K562 (cell line): ENCODE measurements around the gene SLC8A2. TPM values are rescaled to one million over a fixed set of nuclear protein-coding genes. Genes with fewer than 3 reads are reported as not detected.
A peak's percentile ranks its signal among the peaks of the same experiment; 100 is the strongest.

Source experiments
- ATAC-seq: fragments of 200-7000 bp; cut with Tn5 transposase; 3 replicates; pipeline ENCODE4 v1.9.1; 2020; ENCODE audit warnings: moderate library complexity
- BruUV-seq: library from RNA; stranded (reverse); fragments of 400-500 nt; replicated peaks from 2 replicates; lab custom pipeline; 2021; lab: Mats Ljungman, UMichigan
- CTCF ChIA-PET: fragments of 300-600 bp; formaldehyde crosslinking; extraction: SDS; loops from one replicate; lab custom pipeline; 2021; ENCODE audit warnings: low intra/inter-chr PET ratio; lab: Yijun Ruan, JAX
- POLR2A ChIA-PET: fragments of 300-600, 350-650 bp; sonication (Branson Sonifier 250); formaldehyde crosslinking; extraction: SDS; loops from one replicate; lab custom pipeline; 2021; ENCODE audit warnings: antibody characterized with exemption, inconsistent platforms; lab: Yijun Ruan, JAX
- DNase-seq, 4 experiments: peaks; one replicate each; pipeline versions ENCODE4 v3.0.0 to v3.0.0-alpha.2; 2011 to 2018; ENCODE audit warnings: low spot score in 3 of 4, mixed read lengths in 3 of 4; ENCODE audit errors: extremely low read depth in 1 of 4
- FAIRE-seq: peaks from 2 replicates; lab custom pipeline; 2011; peaks lifted over from hg19 to GRCh38; lab: Jason Lieb, UNC
- H2AFZ ChIP-seq: 2 replicates; pipeline ENCODE4 v1.6.0; 2011; ENCODE audit warnings: low read depth, low read length, control low read depth, inconsistent platforms
- H3K27ac ChIP-seq: fragments of 200-600 bp; 3 replicates; pipeline ENCODE4 v1.8.0; 2011; ENCODE audit warnings: low read depth, mild to moderate bottlenecking, control low read depth, inconsistent platforms, low read length, moderate library complexity, mixed read lengths; ENCODE audit errors: extremely low read depth
- H3K27me3 ChIP-seq, 2 experiments: fragments of 300-600 bp in 1 of 2; 2 replicates in 1 of 2; 3 replicates in 1 of 2; pipeline versions ENCODE4 v1.6.0 to v1.8.0; 2011; ENCODE audit warnings: inconsistent platforms in 2 of 2, low read length in 2 of 2, mild to moderate bottlenecking in 1 of 2, mixed read lengths in 1 of 2, moderate library complexity in 1 of 2; ENCODE audit not compliant: control insufficient read depth in 2 of 2, insufficient read depth in 2 of 2
- H3K36me3 ChIP-seq: fragments of 300-600 bp; 3 replicates; pipeline ENCODE4 v1.8.0; 2011; ENCODE audit warnings: mild to moderate bottlenecking, low read length, inconsistent platforms; ENCODE audit not compliant: control insufficient read depth, insufficient read depth
- H3K4me1 ChIP-seq, 2 experiments: fragments of 200-600 bp in 1 of 2; replicated peaks in 1 of 2; 2 replicates in 1 of 2; 3 replicates in 1 of 2; pipeline versions ENCODE4 v1.5.1 to v1.8.0; 2011; ENCODE audit warnings: inconsistent platforms in 2 of 2, low read length in 2 of 2, mild to moderate bottlenecking in 1 of 2, mixed read lengths in 1 of 2, moderate library complexity in 1 of 2; ENCODE audit not compliant: control insufficient read depth in 2 of 2, insufficient read depth in 2 of 2
- H3K4me2 ChIP-seq: 2 replicates; pipeline ENCODE4 v1.6.1; 2011; ENCODE audit warnings: low read length, control low read depth, inconsistent platforms, mixed read lengths; ENCODE audit not compliant: insufficient read depth
- H3K4me3 ChIP-seq: fragments of 200-600 bp; sonication (generic), shearing (Covaris generic); 2 replicates; pipeline ENCODE4 v1.5.1; 2016; ENCODE audit warnings: control low read depth, inconsistent platforms
- H3K79me2 ChIP-seq: fragments of 200-600 bp; 3 replicates; pipeline ENCODE4 v1.8.0; 2011; ENCODE audit warnings: low read length, inconsistent platforms; ENCODE audit not compliant: control insufficient read depth, insufficient read depth
- H3K9ac ChIP-seq, 2 experiments: 2 replicates each; pipeline versions ENCODE4 v1.6.0 to v1.6.1; 2011; ENCODE audit warnings: low read depth in 2 of 2, low read length in 2 of 2, control low read depth in 1 of 2, inconsistent platforms in 1 of 2, mild to moderate bottlenecking in 1 of 2, mixed read lengths in 1 of 2; ENCODE audit not compliant: insufficient read depth in 1 of 2
- H3K9me1 ChIP-seq: one replicate; pipeline ENCODE4 v1.6.0; 2011; ENCODE audit warnings: inconsistent platforms, mild to moderate bottlenecking, low read length, moderate library complexity; ENCODE audit not compliant: control insufficient read depth, insufficient read depth
- H3K9me3 ChIP-seq: replicated peaks from 2 replicates; pipeline ENCODE4 v1.5.1; 2011; ENCODE audit warnings: low read depth, low read length, inconsistent platforms; ENCODE audit not compliant: control insufficient read depth, insufficient read depth
- H4K20me1 ChIP-seq: replicated peaks from 2 replicates; pipeline ENCODE4 v1.6.1; 2011; ENCODE audit warnings: low read length, inconsistent platforms, mixed read lengths; ENCODE audit not compliant: control insufficient read depth, insufficient read depth
- CBFB ChIP-seq: sonication (generic); formaldehyde crosslinking; IDR thresholded peaks from 2 replicates; pipeline ENCODE4 v1.4.0; 2020; ENCODE audit warnings: mild to moderate bottlenecking, missing genetic modification reagents
- EGR1 ChIP-seq: fragments of 450-650 bp; conservative IDR thresholded peaks from 2 replicates; pipeline ENCODE4 v1.6.1; 2017; ENCODE audit warnings: mild to moderate bottlenecking
- ETV6 ChIP-seq, 3 experiments: fragments of 150-350 bp in 1 of 3; sonication (generic) in 1 of 3; formaldehyde crosslinking in 1 of 3; IDR thresholded peaks; 2 replicates each; pipeline versions ENCODE4 v1.6.1 to v1.8.0; 2014 to 2022; ENCODE audit warnings: borderline replicate concordance in 2 of 3, low read depth in 2 of 3, antibody characterized with exemption in 1 of 3, low read length in 1 of 3, mild to moderate bottlenecking in 1 of 3, missing genetic modification reagents in 1 of 3
- FOXK2 ChIP-seq, 2 experiments: fragments of 450-650 bp; IDR thresholded peaks in 1 of 2; conservative IDR thresholded peaks in 1 of 2; 2 replicates each; pipeline ENCODE4 v1.6.1; 2016; ENCODE audit warnings: low read depth in 2 of 2, mild to moderate bottlenecking in 1 of 2
- MXI1 ChIP-seq: IDR thresholded peaks from 2 replicates; pipeline ENCODE4 v1.6.1; 2011; ENCODE audit warnings: low read depth, mild to moderate bottlenecking, improper control_type of control experiment, low read length
- ZC3H4 ChIP-seq: sonication (generic); formaldehyde crosslinking; IDR thresholded peaks from 2 replicates; pipeline ENCODE4 v1.9.0; 2021; ENCODE audit warnings: missing genetic modification reagents, borderline replicate concordance
- ZFP36 ChIP-seq: fragments of 150-350 bp; IDR thresholded peaks from 2 replicates; pipeline ENCODE4 v1.6.1; 2018; ENCODE audit warnings: low read length, low read depth; ENCODE audit not compliant: partially characterized antibody
- WGBS: fragments of 100-300 bp; shearing (Covaris generic); methylation state at CpG from one replicate; pipeline ENCODE4 v1.1.6; 2016; ENCODE audit warnings: low coverage, mixed read lengths; ENCODE audit not compliant: insufficient coverage; ENCODE audit errors: missing lambda C conversion rate; 5-methylcytosine and 5-hydroxymethylcytosine counted together
- in situ Hi-C: fragments of 300-500 bp; cut with MboI; formaldehyde crosslinking; loops from 4 replicates; pipeline ENCODE4 v1.15.0; 2018; ENCODE audit warnings: inconsistent platforms, mixed read lengths
- intact Hi-C: fragments of 100-400 bp; cut with micrococcal nuclease; formaldehyde crosslinking; loops from 2 replicates; pipeline ENCODE4 v1.14.2; 2022
- polyA plus RNA-seq, 8 experiments: library from polyadenylated mRNA; depleted of rRNA in 4 of 8; stranded (reverse) in 5 of 8; unstranded in 3 of 8; fragments of >200 nt; fragmentation: Nextera tagmentation in 2 of 8; fragmentation: Illumina TruSeq in 1 of 8; extraction: Ambion mirVana in 2 of 8; extraction: Trizol in 1 of 8; gene quantifications; 2 replicates each; pipeline versions ENCODE4 v1.2.1 to v1.2.3, GENCODE V29; 2011 to 2014; ENCODE audit warnings: inconsistent platforms in 1 of 8, missing spikeins in 1 of 8
- total RNA-seq, 7 experiments: library from RNA; depleted of rRNA in 6 of 7; stranded (reverse); fragments of >200 nt in 6 of 7; fragmentation: Illumina TruSeq in 2 of 7; extraction: Trizol in 2 of 7; gene quantifications; 2 replicates each; pipeline versions ENCODE4 v1.2.1 to v1.2.3, GENCODE V29; 2011 to 2021; ENCODE audit warnings: low replicate concordance in 1 of 7
- TF ChIP-seq, protein P1 (sequence below): fragments of 450-650 bp; formaldehyde crosslinking; IDR thresholded peaks from 2 replicates; pipeline ENCODE4 v1.4.0; 2020; ENCODE audit warnings: mild to moderate bottlenecking, moderate library complexity
- TF ChIP-seq, protein P2 (sequence below): sonication (generic); formaldehyde crosslinking; IDR thresholded peaks from 2 replicates; pipeline ENCODE4 v1.8.0; 2022; ENCODE audit warnings: missing genetic modification reagents, mild to moderate bottlenecking, borderline replicate concordance
- TF ChIP-seq, protein P3 (sequence below): fragments of 250-450 bp; sonication (Bioruptor Pico); IDR thresholded peaks from 2 replicates; pipeline ENCODE4 v1.5.0; 2020; ENCODE audit warnings: mild to moderate bottlenecking

SLC8A2 gene
- total and polyA plus RNA-seq, 9 of the 15 experiments (the other 6 are each of a cell fraction or from before 2014, with no cell fraction given): 0.07 to 0.66 (median 0.24) TPM; not detected in 3

DNA sequence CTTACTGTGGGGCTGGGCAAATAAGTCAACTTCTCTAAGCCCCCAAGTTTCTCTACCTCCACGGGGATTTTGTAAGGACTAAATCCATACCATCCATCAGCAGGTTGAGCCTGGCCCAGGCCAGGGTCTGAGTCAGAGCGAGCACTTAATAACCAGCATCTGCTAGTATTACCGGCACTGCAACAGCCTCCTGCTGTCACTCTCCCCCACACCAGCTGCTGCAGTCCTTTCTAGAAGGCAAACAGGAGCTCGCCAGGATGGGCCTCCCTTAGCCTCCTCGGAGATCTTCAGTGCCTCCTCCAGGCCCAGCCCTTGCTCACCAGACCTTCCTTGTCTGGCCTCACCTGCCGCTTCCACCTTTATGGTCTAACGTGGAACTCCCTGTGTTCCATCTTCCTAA lies 40.0 kb upstream of the SLC8A2 start:
- intact Hi-C loops: no loop called here
- FAIRE-seq: no peak
- peak overlapping the region in 1 of 2 experiments; percentile 75; a peak in 2 of 4 replicates for H3K9ac ChIP-seq
- H2AFZ ChIP-seq: no peak overlapping the region
- H3K9me1 ChIP-seq: no peaks in the 10 kb centered on the region
- ATAC-seq: no peak
- peaks cover 32% of the 10 kb centered on the region; the same call in 2 of the 3 replicates for H3K36me3 ChIP-seq
- no peak overlapping the region for H3K4me3 ChIP-seq
- peaks cover 80% of the 10 kb centered on the region for H3K79me2 ChIP-seq
- CTCF ChIA-PET: no interaction called here
- H3K4me2 ChIP-seq: no peak overlapping the region
- H3K27me3 ChIP-seq: no peaks in the 10 kb centered on the region
- no peaks in the 10 kb centered on the region for H3K9me3 ChIP-seq
- no TSS peak for BruUV-seq
- 74% methylated on average over 7 of the region's 7 CpGs for WGBS
- POLR2A ChIA-PET: interaction anchor here (0.6 to 2.3 kb wide), 3 partner anchors 13 to 103 kb away, joined by 3 to 8 read pairs (median 3); partner anchors contain the start of gene KPTN
- H3K4me1 ChIP-seq: peaks cover 20 to 61% of the 10 kb centered on the region in 2 experiments
- TF ChIP-seq MXI1 (no peak), ZC3H4 (CRISPR knock-in tag) (peak; percentile 29; the same call in 1 of the 2 replicates)
- in situ Hi-C loops: no loop called here
- no peak for DNase-seq
- peaks cover 11% of the 10 kb centered on the region for H4K20me1 ChIP-seq
- no peak overlapping the region for H3K27ac ChIP-seq

DNA sequence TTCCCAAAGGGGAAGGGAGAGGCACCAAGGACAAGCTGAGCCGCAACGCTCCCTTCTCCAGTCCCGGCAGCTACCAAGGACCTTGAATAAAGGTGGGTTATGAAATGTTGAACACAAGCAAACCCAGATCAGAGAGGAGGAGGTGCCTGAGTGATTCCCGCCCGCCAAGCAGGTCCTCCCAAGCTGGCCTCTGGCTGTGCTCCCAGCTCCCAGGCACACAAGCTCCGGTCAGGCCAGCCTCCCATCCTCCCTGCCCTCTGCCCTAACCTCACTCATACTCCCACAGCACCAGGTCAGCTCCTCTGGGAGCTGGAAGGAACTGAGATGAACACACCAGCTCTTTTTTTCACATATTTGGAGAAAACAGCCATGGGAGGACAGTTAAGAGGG lies 39.4 kb upstream of the SLC8A2 start:
- Histone ChIP-seq H3K36me3 (peaks cover 36% of the 10 kb centered on the region; the same call in 2 of the 3 replicates), H3K79me2 (peaks cover 82% of the 10 kb centered on the region), H3K4me3 (no peak overlapping the region), H3K9me3 (no peaks in the 10 kb centered on the region), H3K27ac (no peak overlapping the region; the same call in 2 of the 3 replicates), H2AFZ (no peak overlapping the region), H3K27me3 (no peaks in the 10 kb centered on the region), H3K9ac (peak overlapping the region in 1 of 2 experiments; percentile 79; a peak in 1 of 4 replicates), H3K9me1 (no peaks in the 10 kb centered on the region), H3K4me2 (no peak overlapping the region), H4K20me1 (peaks cover 11% of the 10 kb centered on the region), H3K4me1 (peaks cover 19 to 61% of the 10 kb centered on the region in 2 experiments)
- DNase-seq (no peak), ATAC-seq (no peak), FAIRE-seq (no peak)
- CTCF ChIA-PET: no interaction called here
- in situ Hi-C loops (no loop called here), intact Hi-C loops (no loop called here)
- WGBS: 94% methylated on average over 6 of the region's 6 CpGs
- POLR2A ChIA-PET: interaction anchor here (0.5 to 2.3 kb wide), 5 partner anchors 9 to 234 kb away, joined by 3 to 8 read pairs (median 3); partner anchors contain the start of genes KPTN and NOP53
- no TSS peak for BruUV-seq
- TF ChIP-seq, protein P1, sequence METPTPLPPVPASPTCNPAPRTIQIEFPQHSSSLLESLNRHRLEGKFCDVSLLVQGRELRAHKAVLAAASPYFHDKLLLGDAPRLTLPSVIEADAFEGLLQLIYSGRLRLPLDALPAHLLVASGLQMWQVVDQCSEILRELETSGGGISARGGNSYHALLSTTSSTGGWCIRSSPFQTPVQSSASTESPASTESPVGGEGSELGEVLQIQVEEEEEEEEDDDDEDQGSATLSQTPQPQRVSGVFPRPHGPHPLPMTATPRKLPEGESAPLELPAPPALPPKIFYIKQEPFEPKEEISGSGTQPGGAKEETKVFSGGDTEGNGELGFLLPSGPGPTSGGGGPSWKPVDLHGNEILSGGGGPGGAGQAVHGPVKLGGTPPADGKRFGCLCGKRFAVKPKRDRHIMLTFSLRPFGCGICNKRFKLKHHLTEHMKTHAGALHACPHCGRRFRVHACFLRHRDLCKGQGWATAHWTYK: no peak
- TF ChIP-seq CBFB (CRISPR knock-in tag) (no peak), EGR1 (no peak), ZFP36 (no peak), FOXK2 (conservative IDR thresholded peaks at IDR 0.05 in 1 of 2, IDR thresholded peaks at IDR 0.05 in 1 of 2; ENCODE audit: low read depth in 2 of 2) (no peak), ETV6 (IDR thresholded peaks at IDR 0.05; ENCODE audit: borderline replicate concordance in 1 of 2, low read depth in 2 of 2, low read length in 1 of 2) (no peak), ETV6 (CRISPR knock-in tag; IDR thresholded peaks at IDR 0.05; ENCODE audit: borderline replicate concordance) (no peak)
- TF ChIP-seq, protein P2, sequence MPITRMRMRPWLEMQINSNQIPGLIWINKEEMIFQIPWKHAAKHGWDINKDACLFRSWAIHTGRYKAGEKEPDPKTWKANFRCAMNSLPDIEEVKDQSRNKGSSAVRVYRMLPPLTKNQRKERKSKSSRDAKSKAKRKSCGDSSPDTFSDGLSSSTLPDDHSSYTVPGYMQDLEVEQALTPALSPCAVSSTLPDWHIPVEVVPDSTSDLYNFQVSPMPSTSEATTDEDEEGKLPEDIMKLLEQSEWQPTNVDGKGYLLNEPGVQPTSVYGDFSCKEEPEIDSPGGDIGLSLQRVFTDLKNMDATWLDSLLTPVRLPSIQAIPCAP (CRISPR knock-in tag): no peak
- TF ChIP-seq, protein P3, sequence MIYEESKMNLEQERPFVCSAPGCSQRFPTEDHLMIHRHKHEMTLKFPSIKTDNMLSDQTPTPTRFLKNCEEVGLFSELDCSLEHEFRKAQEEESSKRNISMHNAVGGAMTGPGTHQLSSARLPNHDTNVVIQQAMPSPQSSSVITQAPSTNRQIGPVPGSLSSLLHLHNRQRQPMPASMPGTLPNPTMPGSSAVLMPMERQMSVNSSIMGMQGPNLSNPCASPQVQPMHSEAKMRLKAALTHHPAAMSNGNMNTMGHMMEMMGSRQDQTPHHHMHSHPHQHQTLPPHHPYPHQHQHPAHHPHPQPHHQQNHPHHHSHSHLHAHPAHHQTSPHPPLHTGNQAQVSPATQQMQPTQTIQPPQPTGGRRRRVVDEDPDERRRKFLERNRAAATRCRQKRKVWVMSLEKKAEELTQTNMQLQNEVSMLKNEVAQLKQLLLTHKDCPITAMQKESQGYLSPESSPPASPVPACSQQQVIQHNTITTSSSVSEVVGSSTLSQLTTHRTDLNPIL (CRISPR knock-in tag): no peak
